GM23248 (cell line): ENCODE measurements around the gene SLIT3. TPM values are rescaled to one million over a fixed set of nuclear protein-coding genes. Genes with fewer than 3 reads are reported as not detected.
A peak's percentile ranks its signal among the peaks of the same experiment; 100 is the strongest.

Experiments used
- DNase-seq: peaks from one replicate; pipeline ENCODE4 v3.0.0-alpha.2; 2015
- H2AFZ ChIP-seq: fragments of 200-600 bp; sonication (generic); 2 replicates; pipeline ENCODE4 v1.6.1; 2016; ENCODE audit warnings: antibody characterized with exemption
- H3F3A ChIP-seq: fragments of 200-600 bp; sonication (generic); 2 replicates; pipeline ENCODE4 v1.6.1; 2016; ENCODE audit warnings: mild to moderate bottlenecking, antibody characterized with exemption, mixed run types; ENCODE audit not compliant: insufficient read depth
- H3K27ac ChIP-seq: fragments of 200-600 bp; sonication (generic); 2 replicates; pipeline ENCODE4 v1.5.1; 2016; ENCODE audit warnings: mild to moderate bottlenecking
- H3K27me3 ChIP-seq: fragments of 200-600 bp; sonication (generic); replicated peaks from 2 replicates; pipeline ENCODE4 v1.6.1; 2016; ENCODE audit warnings: mild to moderate bottlenecking; ENCODE audit not compliant: insufficient read depth
- H3K36me3 ChIP-seq: fragments of 200-600 bp; sonication (generic); 2 replicates; pipeline ENCODE4 v1.6.1; 2016; ENCODE audit warnings: low read depth, mild to moderate bottlenecking
- H3K4me1 ChIP-seq: fragments of 200-600 bp; sonication (generic); 2 replicates; pipeline ENCODE4 v1.6.1; 2016; ENCODE audit warnings: mild to moderate bottlenecking; ENCODE audit not compliant: insufficient read depth
- H3K4me2 ChIP-seq: fragments of 200-600 bp; sonication (generic); one replicate; pipeline ENCODE4 v1.6.1; 2016; ENCODE audit warnings: mild to moderate bottlenecking; ENCODE audit not compliant: unreplicated experiment
- H3K4me3 ChIP-seq: fragments of 200-600 bp; sonication (generic); 2 replicates; pipeline ENCODE4 v1.5.1; 2016; ENCODE audit warnings: mild to moderate bottlenecking
- H3K79me2 ChIP-seq: fragments of 200-600 bp; sonication (generic); 2 replicates; pipeline ENCODE4 v1.6.1; 2016; ENCODE audit warnings: mild to moderate bottlenecking; ENCODE audit not compliant: insufficient read depth
- H3K9ac ChIP-seq: fragments of 200-600 bp; sonication (generic); 2 replicates; pipeline ENCODE4 v1.6.1; 2016; ENCODE audit warnings: mild to moderate bottlenecking
- H3K9me2 ChIP-seq: fragments of 200-600 bp; sonication (generic); 2 replicates; pipeline ENCODE4 v1.6.1; 2016; ENCODE audit warnings: mixed run types, mild to moderate bottlenecking, moderate library complexity; ENCODE audit not compliant: insufficient read depth
- H3K9me3 ChIP-seq: fragments of 200-600 bp; sonication (generic); one replicate; pipeline ENCODE4 v1.6.1; 2017; ENCODE audit warnings: low read depth
- H4K20me1 ChIP-seq: fragments of 200-600 bp; sonication (generic); 2 replicates; pipeline ENCODE4 v1.6.0; 2016; ENCODE audit not compliant: insufficient read depth
- EZH2 ChIP-seq: fragments of 200-600 bp; sonication (generic); IDR thresholded peaks from 2 replicates; pipeline ENCODE4 v1.6.1; 2018; ENCODE audit warnings: antibody characterized with exemption, mild to moderate bottlenecking; ENCODE audit not compliant: insufficient read depth, poor library complexity, severe bottlenecking
- EZH2phosphoT487 ChIP-seq: fragments of 200-600 bp; sonication (generic); IDR thresholded peaks from 2 replicates; pipeline ENCODE4 v1.6.1; 2018; ENCODE audit warnings: antibody characterized with exemption, moderate library complexity, mild to moderate bottlenecking, low read depth; ENCODE audit not compliant: insufficient read depth
- WGBS, 2 experiments: methylation state at CpG; one replicate each; pipeline ENCODE4 v1.1.6; 2015 to 2017; ENCODE audit warnings: low lambda C conversion rate in 2 of 2, low coverage in 1 of 2; ENCODE audit errors: missing lambda C conversion rate in 2 of 2; 5-methylcytosine and 5-hydroxymethylcytosine counted together
- in situ Hi-C: fragments of 300-500 bp; cut with MboI; formaldehyde crosslinking; loops from 2 replicates; pipeline ENCODE4 v1.15.0; 2020
- polyA plus RNA-seq: library from polyadenylated mRNA; unstranded; fragments of >200 nt; fragmentation: Nextera tagmentation; extraction: Ambion mirVana; gene quantifications from 2 replicates; pipeline ENCODE4 v1.2.1, GENCODE V29; 2016
- total RNA-seq: library from RNA; depleted of rRNA; stranded (reverse); fragments of >200 nt; shearing (Covaris generic); gene quantifications from 2 replicates; pipeline ENCODE4 v1.2.3, GENCODE V29; 2014

The SLIT3 gene
- total and polyA plus RNA-seq, 2 experiments from 2014 or later, result 61.9 to 100 TPM

- DNase-seq, result peak; percentile 98
- 25 to 26% methylated on average over 8 of the region's 8 CpGs for WGBS, 2 experiments
- Histone ChIP-seq H2AFZ (no peak overlapping the region), H3K4me2 (peak overlapping the region; percentile 45), H3K9ac (peak overlapping the region; percentile 31; the same call in 1 of the 2 replicates), H4K20me1 (no peaks in the 10 kb centered on the region), H3F3A (peaks cover 18% of the 10 kb centered on the region; the same call in 1 of the 2 replicates), H3K79me2 (no peaks in the 10 kb centered on the region), H3K9me2 (no peaks in the 10 kb centered on the region), H3K27ac (peak overlapping the region; percentile 85), H3K4me3 (0 out of 2 replicates have a peak overlapping the region, but pooled peaks have one; percentile 19), H3K9me3 (no peaks in the 10 kb centered on the region), H3K4me1 (peaks cover 35% of the 10 kb centered on the region), H3K27me3 (no peaks in the 10 kb centered on the region), H3K36me3 (no peaks in the 10 kb centered on the region)
- no peak for TF ChIP-seq EZH2phosphoT487
- TF ChIP-seq EZH2, result no peak
- in situ Hi-C loops, result no loop called here
Measured at GRCh38 chr5:168931638-168932345, 369.1 kb downstream of the SLIT3 start.

- WGBS, 2 experiments, result 79 to 81% methylated on average over 7 of the region's 7 CpGs
- Histone ChIP-seq H3K4me3 (no peak overlapping the region), H4K20me1 (no peaks in the 10 kb centered on the region), H3K27me3 (no peaks in the 10 kb centered on the region), H3K9me3 (no peaks in the 10 kb centered on the region), H3K9ac (no peak overlapping the region), H2AFZ (no peak overlapping the region), H3K79me2 (no peaks in the 10 kb centered on the region), H3F3A (peaks cover 18% of the 10 kb centered on the region; the same call in 1 of the 2 replicates), H3K9me2 (no peaks in the 10 kb centered on the region), H3K4me1 (peaks cover 29% of the 10 kb centered on the region), H3K27ac (no peak overlapping the region), H3K4me2 (no peak overlapping the region), H3K36me3 (no peaks in the 10 kb centered on the region)
- TF ChIP-seq EZH2phosphoT487 (no peak), EZH2 (no peak)
- in situ Hi-C loops, result no loop called here
- no peak for DNase-seq
Measured at GRCh38 chr5:168929656-168930055, 371.3 kb downstream of the SLIT3 start.

GRCh38 chr5:168925160-168925559 is 375.8 kb downstream of the SLIT3 start:
- H3K9ac ChIP-seq, result no peak overlapping the region
- H3K79me2 ChIP-seq, result no peaks in the 10 kb centered on the region
- no peak overlapping the region for H3K4me2 ChIP-seq
- H3K9me3 ChIP-seq, result no peaks in the 10 kb centered on the region
- no peaks in the 10 kb centered on the region for H4K20me1 ChIP-seq
- H3K27me3 ChIP-seq, result no peaks in the 10 kb centered on the region
- WGBS, 2 experiments, result 74 to 90% methylated on average over 3 of the region's 3 CpGs
- TF ChIP-seq EZH2phosphoT487 (no peak), EZH2 (no peak)
- H3K4me1 ChIP-seq, result no peaks in the 10 kb centered on the region
- no peaks in the 10 kb centered on the region for H3K9me2 ChIP-seq
- no peak overlapping the region for H3K4me3 ChIP-seq
- H3K27ac ChIP-seq, result no peak overlapping the region
- in situ Hi-C loops, result no loop called here
- no peaks in the 10 kb centered on the region for H3F3A ChIP-seq
- H2AFZ ChIP-seq, result no peak overlapping the region
- no peak for DNase-seq
- no peaks in the 10 kb centered on the region for H3K36me3 ChIP-seq

- Histone ChIP-seq H3K79me2 (no peaks in the 10 kb centered on the region), H3K4me2 (no peak overlapping the region), H3K9ac (no peak overlapping the region), H4K20me1 (no peaks in the 10 kb centered on the region), H3K27ac (no peak overlapping the region), H3K4me3 (no peak overlapping the region), H3K9me2 (no peaks in the 10 kb centered on the region), H3K4me1 (peaks cover 10% of the 10 kb centered on the region), H3K36me3 (no peaks in the 10 kb centered on the region), H3K27me3 (no peaks in the 10 kb centered on the region), H3K9me3 (no peaks in the 10 kb centered on the region), H2AFZ (no peak overlapping the region), H3F3A (peaks cover 5% of the 10 kb centered on the region; the same call in 1 of the 2 replicates)
- TF ChIP-seq EZH2 (no peak), EZH2phosphoT487 (no peak)
- 96% methylated on average over 7 of the region's 7 CpGs for WGBS, 2 experiments
- in situ Hi-C loops, result no loop called here
- no peak for DNase-seq
Measured at GRCh38 chr5:168921147-168921866, 379.6 kb downstream of the SLIT3 start.
